ENCODE data around the gene FAM241B. TPM values are rescaled to one million over a fixed set of nuclear protein-coding genes. Genes with fewer than 3 reads are reported as not detected.

Gene FAM241B
- total and polyA plus RNA-seq, 2 donors (not counting 1 experiment from before 2014, with no cell fraction given): 0.54 to 0.64 TPM

DNA sequence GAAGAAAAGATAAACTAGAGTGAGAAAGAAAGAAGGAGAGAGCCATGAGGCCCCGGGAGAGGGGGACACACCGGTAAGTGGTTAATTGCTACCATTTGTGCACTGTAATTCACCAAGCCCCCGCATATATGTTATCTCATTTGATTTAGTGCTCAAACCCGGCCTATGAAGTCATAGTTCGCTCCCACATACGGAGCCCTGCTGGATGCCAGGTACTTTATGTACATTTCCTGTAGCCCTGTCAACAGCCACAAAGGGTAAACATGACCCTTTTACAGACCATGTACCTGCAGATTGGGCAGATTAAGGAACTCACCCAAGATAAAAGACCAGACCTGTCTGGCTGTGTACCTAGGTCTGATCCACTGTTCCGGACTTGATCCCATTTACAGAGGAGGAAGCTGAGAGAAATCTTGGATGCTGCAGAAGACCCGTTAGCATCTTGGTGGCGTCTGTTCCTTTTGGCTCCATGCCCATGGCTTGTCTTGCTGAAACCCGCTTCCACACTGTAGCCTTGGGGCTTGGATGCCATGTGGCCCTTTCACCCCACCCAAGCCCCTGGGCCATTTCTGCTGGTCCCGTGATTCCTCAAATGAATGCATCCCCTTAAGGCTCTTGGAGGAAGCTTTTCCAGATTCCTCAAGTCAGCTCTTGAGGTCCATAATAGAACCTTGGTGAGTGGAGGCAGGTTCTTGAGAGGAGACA, 32.3 kb downstream of the FAM241B start:
- CTCF ChIA-PET: no interaction called here
- H3K27me3 Mint-ChIP-seq: peaks cover 23% of the 10 kb centered on the region
- WGBS (ENCODE audit: insufficient coverage): 86% methylated on average over 11 of the region's 11 CpGs

DNA sequence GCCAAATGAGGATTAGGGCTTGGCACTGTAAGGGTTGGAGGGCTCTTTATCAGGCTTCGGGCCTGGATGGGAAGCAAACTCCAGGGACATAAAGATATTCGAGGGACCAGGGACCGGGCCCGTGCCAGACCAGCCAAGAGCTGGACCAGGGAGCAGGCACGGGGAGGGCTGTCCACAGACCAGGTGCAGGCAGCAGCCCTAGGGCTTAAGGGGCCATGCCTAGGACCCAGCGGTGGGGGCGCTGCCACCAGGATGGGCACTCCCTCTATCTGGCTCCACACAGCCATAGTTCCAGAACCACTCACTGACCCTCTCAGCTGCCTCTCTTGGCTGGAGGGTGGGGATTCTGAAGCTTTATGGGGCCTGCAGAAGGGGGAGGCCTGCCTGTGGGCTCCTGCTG, 32.9 kb downstream of the FAM241B start:
- Mint-ChIP-seq H3K27ac (no peak overlapping the region), H3K4me1 (no peaks in the 10 kb centered on the region), H3K9me3 (ENCODE audit: insufficient read depth) (no peaks in the 10 kb centered on the region), H3K27me3 (peaks cover 20% of the 10 kb centered on the region), H3K4me3 (no peak overlapping the region)
- Histone ChIP-seq H2AFZ (ENCODE audit: insufficient read depth, low read depth, low read length, poor library complexity, severe bottlenecking) (no peak overlapping the region), H3K9me3 (ENCODE audit: control extremely low read depth in 1 of 3, control insufficient read depth in 2 of 3, insufficient read depth in 1 of 3, low read length in 2 of 3) (peaks cover 0 to 2% (median 0%) of the 10 kb centered on the region in 3 donors), H3K4me2 (replicated peaks; ENCODE audit: low read depth, low read length, poor library complexity, severe bottlenecking) (no peak overlapping the region), H3K4me1 (ENCODE audit: control insufficient read depth in 2 of 2, insufficient read depth in 2 of 2, low read length in 2 of 2) (no peaks in the 10 kb centered on the region), H3K9ac (ENCODE audit: low read length) (no peak overlapping the region), H3K79me2 (ENCODE audit: control insufficient read depth, insufficient read depth, low read length) (no peaks in the 10 kb centered on the region), H3K4me3 (ENCODE audit: control extremely low read depth in 1 of 5, extremely low read depth in 1 of 5, insufficient read depth in 1 of 5, low read depth in 2 of 5, low read length in 4 of 5) (no peak overlapping the region), H4K20me1 (ENCODE audit: control insufficient read depth, insufficient read depth, low read length, poor library complexity, severe bottlenecking) (no peaks in the 10 kb centered on the region), H3K36me3 (replicated peaks in 1 of 2; ENCODE audit: control extremely low read depth in 1 of 2, control insufficient read depth in 1 of 2, extremely low read depth in 1 of 2, insufficient read depth in 2 of 2, low read length in 1 of 2) (no peaks in the 10 kb centered on the region), H3K27ac (ENCODE audit: low read length in 2 of 2) (no peak overlapping the region), H3K27me3 (replicated peaks in 1 of 4; ENCODE audit: control extremely low read depth in 1 of 4, control insufficient read depth in 3 of 4, insufficient read depth in 4 of 4, low read length in 3 of 4) (no peaks in the 10 kb centered on the region)
- ATAC-seq (ENCODE audit: low read depth) (no peak), DNase-seq (no peak)
- intact Hi-C loops (cut with micrococcal nuclease): no loop called here
- TF ChIP-seq EZH2 (IDR thresholded peaks at IDR 0.05; ENCODE audit: borderline replicate concordance, insufficient read depth, low read depth, low read length, poor library complexity, severe bottlenecking): no peak
- TF ChIP-seq, protein P1, sequence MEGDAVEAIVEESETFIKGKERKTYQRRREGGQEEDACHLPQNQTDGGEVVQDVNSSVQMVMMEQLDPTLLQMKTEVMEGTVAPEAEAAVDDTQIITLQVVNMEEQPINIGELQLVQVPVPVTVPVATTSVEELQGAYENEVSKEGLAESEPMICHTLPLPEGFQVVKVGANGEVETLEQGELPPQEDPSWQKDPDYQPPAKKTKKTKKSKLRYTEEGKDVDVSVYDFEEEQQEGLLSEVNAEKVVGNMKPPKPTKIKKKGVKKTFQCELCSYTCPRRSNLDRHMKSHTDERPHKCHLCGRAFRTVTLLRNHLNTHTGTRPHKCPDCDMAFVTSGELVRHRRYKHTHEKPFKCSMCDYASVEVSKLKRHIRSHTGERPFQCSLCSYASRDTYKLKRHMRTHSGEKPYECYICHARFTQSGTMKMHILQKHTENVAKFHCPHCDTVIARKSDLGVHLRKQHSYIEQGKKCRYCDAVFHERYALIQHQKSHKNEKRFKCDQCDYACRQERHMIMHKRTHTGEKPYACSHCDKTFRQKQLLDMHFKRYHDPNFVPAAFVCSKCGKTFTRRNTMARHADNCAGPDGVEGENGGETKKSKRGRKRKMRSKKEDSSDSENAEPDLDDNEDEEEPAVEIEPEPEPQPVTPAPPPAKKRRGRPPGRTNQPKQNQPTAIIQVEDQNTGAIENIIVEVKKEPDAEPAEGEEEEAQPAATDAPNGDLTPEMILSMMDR (IDR thresholded peaks at IDR 0.05): no peak
- 96% methylated on average over 5 of the region's 7 CpGs for WGBS (ENCODE audit: insufficient coverage)
- CTCF ChIA-PET: no interaction called here
- POLR2A ChIA-PET: no interaction called here

More for the DNA sequence above, 32.3 kb downstream of the FAM241B start:
- ATAC-seq (ENCODE audit: low read depth) (no peak), DNase-seq (no peak)
- H3K4me3 ChIP-seq (ENCODE audit: control extremely low read depth in 1 of 5, extremely low read depth in 1 of 5, insufficient read depth in 1 of 5, low read depth in 2 of 5, low read length in 4 of 5): no peak overlapping the region
- POLR2A ChIA-PET: no interaction called here
- TF ChIP-seq, protein P1 (IDR thresholded peaks at IDR 0.05): no peak
- H3K27ac ChIP-seq (ENCODE audit: low read length in 2 of 2): no peak overlapping the region
- H3K79me2 ChIP-seq (ENCODE audit: control insufficient read depth, insufficient read depth, low read length): no peaks in the 10 kb centered on the region
- H2AFZ ChIP-seq (ENCODE audit: insufficient read depth, low read depth, low read length, poor library complexity, severe bottlenecking): no peak overlapping the region
- H4K20me1 ChIP-seq (ENCODE audit: control insufficient read depth, insufficient read depth, low read length, poor library complexity, severe bottlenecking): no peaks in the 10 kb centered on the region
- H3K4me1 ChIP-seq (ENCODE audit: control insufficient read depth in 2 of 2, insufficient read depth in 2 of 2, low read length in 2 of 2): no peaks in the 10 kb centered on the region
- intact Hi-C loops (cut with micrococcal nuclease): no loop called here
- no peaks in the 10 kb centered on the region for H3K27me3 ChIP-seq (replicated peaks in 1 of 4; ENCODE audit: control extremely low read depth in 1 of 4, control insufficient read depth in 3 of 4, insufficient read depth in 4 of 4, low read length in 3 of 4)
- no peak overlapping the region for H3K9ac ChIP-seq (ENCODE audit: low read length)
- H3K9me3 ChIP-seq (ENCODE audit: control extremely low read depth in 1 of 3, control insufficient read depth in 2 of 3, insufficient read depth in 1 of 3, low read length in 2 of 3): peaks cover 0 to 2% (median 0%) of the 10 kb centered on the region in 3 donors
- no peak overlapping the region for H3K27ac Mint-ChIP-seq
- no peaks in the 10 kb centered on the region for H3K4me1 Mint-ChIP-seq
- no peak overlapping the region for H3K4me2 ChIP-seq (replicated peaks; ENCODE audit: low read depth, low read length, poor library complexity, severe bottlenecking)
- H3K4me3 Mint-ChIP-seq: no peak overlapping the region
- no peaks in the 10 kb centered on the region for H3K9me3 Mint-ChIP-seq (ENCODE audit: insufficient read depth)
- no peaks in the 10 kb centered on the region for H3K36me3 ChIP-seq (replicated peaks in 1 of 2; ENCODE audit: control extremely low read depth in 1 of 2, control insufficient read depth in 1 of 2, extremely low read depth in 1 of 2, insufficient read depth in 2 of 2, low read length in 1 of 2)
